GM18909 (cell line): ENCODE data around the gene NXN.
"Not testable (repeated sequence)": the region's sequence is repeated elsewhere in the genome, so short reads cannot be mapped to it uniquely, and the experiment has no call there.

Experiments
- ATAC-seq: cut with Tn5 transposase; IDR thresholded peaks from one replicate; pipeline ENCODE4 v1.9.1; 2021; ENCODE audit warnings: mild to moderate bottlenecking; ENCODE audit not compliant: unreplicated experiment, poor library complexity

The NXN gene

DNA sequence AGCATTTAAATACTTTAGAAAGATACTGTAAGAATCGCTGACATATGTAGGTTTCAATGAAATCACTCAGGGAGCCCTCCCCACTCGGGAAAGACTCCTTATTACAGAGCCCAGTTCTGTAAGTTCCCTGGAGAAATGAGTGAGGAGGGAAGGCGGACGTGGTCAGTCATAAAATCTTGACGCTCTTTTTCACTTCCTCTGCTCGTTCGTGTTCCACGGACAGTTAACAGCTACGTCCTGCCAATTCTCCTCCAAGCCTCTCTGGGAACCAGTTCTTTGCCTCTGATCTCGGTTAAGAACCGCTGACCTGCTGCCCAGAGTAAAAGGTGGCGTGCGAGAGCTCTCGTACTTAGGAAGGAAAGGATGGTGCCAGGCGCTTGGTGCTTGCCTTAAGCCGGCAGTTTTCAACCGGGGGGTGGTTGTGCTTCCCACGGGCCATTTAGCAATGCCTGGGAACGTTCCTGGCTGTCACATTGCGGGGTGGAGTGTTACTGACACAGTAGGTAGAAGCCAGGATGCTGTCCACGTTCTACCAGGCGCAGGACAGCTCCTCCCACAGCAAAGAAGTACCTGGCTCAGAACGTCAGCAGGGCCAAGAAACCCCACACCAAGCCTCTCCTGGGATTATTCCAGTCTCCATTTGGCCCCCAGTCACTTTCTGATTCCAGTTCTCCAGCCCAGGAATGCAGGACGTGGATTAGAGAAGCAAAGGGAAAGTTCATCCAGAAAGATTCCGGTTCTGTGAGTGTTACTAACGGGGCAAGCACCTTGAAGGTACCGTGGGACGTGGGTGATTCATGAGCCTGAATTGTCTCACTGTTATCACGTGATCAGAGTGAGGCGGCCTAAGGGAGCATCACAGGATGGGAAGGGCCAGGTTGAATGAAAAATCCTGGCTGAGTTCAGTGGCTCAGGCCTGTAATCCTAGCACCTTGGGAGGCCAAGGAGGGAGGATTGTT, 109.7 kb downstream of the NXN start:
- no peak for ATAC-seq

DNA sequence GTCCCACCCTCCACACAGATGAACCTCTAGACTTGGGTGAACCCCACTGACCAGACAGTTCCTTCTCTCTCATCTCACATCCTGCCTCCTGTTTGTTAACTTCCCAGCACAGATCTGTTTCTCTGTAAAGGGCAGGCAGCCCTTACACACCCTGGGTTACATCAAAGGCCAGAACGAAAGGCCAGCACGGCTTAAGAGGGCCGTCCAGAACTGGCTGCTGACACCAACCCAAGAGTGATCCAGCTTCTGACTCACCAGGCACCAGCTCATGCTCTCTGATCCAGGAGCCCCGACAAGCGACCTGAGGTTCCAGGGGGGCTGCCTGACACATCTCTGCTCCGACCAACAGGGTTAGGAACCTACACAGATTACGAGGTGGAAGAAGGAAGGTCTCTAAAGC, 110.5 kb downstream of the NXN start:
- ATAC-seq, result no peak

DNA sequence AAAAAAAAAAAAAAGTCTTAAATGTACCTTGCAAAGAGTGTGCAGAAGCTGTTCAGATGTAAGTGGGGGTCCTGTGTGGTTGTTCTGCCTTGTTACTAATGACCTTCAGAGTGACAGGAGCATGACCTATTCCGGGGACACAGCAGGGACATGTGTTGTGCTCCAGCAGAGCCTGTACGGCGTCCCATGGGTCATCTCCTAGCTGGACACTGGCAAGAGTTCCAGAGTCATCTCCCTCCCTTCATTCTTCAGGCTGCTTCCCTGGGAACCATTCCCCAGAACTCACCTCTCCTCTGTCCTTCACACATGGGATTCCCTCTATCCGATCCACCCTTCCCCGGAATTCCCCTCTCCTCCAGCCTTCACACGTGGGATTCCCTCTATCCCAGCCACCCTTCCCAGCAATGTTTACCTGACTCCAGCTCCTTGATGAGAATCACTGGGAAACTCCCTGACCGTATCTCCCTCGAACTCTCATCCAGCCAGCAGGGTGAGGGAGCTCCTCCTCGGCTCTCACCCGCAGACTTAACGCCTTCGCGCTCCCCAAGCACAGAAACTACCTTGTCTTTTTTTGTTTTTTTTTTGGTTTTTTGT, 111.6 kb downstream of the NXN start:
- ATAC-seq, result no peak

DNA sequence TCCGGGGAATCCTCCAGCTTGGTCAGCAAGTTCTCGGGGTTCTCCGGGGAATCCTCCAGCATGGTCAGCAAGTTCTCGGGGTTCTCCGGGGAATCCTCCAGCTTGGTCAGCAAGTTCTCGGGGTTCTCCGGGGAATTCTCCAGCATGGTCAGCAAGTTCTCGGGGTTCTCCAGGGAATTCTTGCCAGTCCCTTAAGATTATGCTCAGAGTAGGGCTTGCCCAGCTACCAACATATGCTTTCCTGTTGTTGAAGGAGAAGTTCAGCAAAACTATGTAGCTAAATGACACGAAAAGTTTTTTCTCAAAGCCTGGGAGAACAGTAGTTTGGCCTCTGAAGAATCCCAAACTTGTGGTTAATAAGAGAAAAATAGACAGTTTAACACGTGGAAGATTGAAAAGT, 112.3 kb downstream of the NXN start:
- not testable (repeated sequence) for ATAC-seq

DNA sequence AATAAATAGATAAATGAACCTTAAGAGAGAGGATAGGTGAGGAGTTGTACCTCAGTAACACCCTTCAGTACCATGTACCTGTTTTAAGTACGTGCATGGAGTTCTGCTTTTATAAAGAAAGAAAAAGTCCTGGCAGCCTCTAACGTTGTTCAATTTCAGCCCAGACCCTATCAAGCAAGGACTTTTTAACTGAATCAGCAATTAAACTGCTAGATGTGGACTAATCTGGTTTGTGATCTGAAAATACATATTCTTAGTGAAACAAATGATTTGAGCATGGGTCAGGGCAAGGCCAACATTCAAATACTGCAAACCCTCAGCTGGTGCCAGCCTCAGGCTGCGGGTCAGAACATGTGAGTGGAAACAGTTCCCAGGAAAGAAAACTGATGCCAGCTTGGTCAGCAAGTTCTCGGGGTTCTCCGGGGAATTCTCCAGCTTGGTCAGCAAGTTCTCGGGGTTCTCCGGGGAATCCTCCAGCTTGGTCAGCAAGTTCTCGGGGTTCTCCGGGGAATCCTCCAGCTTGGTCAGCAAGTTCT, 112.9 kb downstream of the NXN start:
- no peak for ATAC-seq

DNA sequence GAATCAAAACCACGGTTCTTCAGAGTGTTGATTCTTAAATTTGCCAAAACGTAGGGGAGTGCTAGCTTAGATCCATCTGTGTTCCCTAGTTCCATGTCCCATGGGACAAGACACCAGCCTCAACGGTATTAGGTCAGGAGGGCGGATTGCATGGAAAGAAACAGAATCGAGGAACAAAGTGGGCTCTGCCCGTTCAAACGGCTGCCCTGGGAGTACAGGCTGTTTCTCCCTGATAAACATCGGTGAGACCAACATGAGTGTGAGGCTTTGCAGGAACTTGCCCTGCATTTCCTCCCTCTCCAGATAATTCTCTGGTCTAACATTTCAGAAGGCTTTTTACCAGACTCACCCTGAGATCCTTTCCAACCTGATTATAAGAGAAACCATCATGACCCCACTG, 115.3 kb downstream of the NXN start:
- no peak for ATAC-seq

DNA sequence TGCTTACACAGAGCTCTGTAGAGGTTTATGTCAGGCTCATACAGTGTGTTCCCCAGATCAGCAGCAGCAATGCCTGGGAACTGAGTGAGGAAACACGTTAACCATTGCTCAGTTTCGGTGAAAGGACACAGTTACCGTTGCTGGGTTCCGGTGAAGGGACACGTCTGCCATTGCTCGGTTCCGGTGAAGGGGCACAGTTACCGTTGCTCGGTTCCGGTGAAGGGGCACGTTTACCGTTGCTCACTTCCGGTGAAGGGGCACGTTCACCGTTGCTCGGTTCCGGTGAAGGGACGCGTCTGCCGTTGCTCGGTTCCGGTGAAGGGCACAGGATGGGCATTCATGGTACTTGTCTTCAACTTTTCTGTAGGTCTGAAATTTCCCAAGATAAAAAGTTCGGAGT, 115.7 kb downstream of the NXN start:
- ATAC-seq, result no peak

DNA sequence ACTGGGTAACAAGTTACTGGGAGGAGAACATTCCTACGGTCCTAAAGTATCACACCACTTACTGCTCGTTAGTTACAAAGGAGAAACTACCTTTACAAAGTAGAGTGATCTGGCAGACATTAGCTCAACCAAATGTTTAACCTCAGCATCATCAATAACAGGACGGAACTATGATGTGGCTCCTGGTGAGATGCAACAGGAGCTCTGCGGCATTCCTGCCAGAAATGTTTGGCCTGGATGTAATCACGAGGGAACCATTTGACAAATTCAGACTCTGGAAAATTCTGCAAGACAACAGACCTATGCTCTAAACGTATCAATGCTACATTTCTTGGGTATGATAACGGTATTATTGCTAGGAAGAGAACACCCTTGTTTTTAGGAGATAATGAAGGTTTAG, 117.0 kb downstream of the NXN start:
- ATAC-seq, result no peak

DNA sequence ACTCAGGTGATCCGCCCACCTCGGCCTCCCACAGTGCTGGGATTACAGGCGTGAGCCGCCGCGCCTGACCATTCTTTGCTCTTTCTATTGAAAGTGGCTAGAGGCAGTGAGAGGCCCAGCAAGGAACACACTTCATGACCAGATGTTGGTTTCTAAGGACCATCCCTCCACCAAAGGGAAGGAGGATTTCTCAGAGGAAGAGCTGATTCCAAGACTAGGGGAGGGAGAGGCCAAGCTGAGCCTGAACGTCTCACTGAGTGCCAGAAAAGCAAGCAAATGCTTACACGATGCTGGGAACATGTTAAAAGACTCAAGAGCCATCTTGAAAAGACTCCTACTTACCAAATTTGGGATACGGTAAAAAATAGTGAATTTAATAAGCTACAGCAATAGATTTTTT, 118.2 kb downstream of the NXN start:
- no peak for ATAC-seq

DNA sequence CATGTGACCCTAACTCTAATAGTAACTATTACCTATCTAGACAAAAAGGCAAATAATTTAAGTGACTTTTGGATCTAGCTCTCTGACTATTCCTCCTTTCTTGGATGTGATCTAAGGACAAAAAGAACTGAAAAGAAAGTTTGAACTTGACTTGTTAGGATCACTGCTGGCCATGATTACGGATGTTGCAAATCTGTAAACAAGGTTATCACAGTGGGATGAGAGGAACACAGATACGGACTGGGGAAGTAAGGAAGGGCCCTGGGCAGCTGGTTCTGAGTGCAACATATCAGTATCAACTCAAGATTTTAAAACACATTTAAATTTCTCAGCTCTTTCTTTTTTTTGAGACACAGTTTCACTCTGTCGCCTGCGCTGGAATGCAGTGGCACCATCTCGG, 118.8 kb downstream of the NXN start:
- ATAC-seq, result no peak

DNA sequence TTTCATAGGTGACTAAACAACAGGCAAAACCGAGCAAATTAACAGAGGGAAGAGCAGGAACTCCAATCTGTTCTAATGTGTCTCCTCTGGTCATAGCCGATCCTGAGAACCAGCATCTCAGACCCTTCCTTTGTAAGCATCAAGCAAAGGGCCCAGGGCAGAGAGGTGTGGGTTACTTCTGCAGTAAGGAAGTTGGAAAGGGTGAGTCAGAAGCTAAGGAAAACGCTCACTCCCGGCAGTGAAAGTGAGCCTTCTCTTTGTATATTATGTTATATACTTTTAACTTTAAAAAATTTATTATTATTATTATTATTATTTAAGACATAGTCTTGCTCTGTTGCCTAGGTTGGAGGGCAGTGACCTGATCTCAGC, 119.8 kb downstream of the NXN start:
- ATAC-seq, result no peak

DNA sequence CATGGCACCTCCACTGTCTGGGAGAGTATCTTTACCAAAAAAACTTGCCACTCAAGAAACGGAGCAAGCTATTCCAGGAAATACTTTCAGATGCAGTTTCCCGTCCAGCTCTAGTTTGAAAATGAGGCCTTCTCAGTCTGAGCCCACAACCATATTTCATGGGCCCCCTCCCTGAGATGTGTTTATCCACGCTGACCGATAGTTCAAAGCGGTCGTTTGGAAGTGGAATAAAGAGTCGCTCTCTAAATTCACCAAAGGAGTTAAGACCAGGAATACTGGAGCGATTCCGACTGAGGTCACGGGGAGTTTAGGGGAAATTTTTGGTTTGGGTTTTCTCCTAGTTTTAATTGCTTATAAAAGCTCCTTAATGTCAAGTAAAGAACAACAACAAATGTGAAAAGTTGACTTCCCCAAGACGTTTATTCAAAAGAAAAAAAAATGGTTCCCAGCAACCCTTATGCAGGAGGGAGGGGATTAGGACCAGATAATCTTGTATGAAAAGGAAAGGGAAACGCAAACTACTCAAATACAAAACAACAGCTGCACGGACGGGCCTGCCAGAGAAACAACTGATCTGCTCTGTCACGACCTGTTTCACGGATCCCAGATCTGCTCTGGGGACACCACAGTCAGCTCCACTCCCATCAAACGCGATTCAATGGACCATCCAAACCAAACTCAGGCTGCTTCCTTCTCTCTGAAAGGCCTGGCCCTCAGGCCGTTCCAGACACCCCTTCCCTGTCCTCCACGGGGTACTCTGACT, 120.3 kb downstream of the NXN start:
- ATAC-seq, result no peak

DNA sequence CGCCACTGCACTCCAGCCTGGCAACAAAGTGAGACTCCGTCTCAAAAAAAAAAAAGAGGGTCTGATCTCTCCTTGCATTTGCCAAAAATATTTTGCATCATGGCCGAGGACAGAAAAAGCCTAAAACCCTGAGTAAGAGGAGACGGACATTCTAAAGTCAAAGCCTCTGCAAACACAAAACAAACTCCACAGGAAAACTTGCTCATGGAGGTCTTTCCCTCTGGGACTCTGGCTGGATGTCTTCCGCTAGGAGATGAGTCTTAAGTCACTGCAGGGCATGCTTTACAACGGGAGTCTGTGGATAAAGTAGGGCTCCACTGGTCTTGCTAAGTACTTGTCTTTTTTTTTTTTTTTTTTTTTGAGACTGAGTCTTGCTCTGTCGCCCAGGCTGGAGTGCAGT, 123.4 kb downstream of the NXN start:
- ATAC-seq, result no peak

DNA sequence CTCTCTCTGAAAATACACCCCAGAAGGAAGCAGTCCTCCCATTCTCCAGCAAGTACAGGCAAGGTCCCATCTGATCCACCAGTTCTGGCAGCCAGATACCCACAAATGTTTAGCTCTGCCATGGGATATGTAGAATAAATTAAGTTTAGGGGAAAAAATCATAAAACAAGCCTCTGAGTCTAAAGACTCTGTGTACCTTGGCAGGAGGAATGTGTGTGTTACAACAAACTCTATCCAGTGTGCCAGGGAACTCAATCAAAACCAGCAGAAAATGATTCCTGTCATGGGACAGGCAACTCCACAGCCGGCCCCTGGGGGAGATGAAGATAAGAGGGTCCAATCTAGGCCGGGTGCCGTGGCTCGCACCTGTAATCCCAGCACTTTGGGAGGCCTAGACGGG, 124.0 kb downstream of the NXN start:
- ATAC-seq, result no peak

DNA sequence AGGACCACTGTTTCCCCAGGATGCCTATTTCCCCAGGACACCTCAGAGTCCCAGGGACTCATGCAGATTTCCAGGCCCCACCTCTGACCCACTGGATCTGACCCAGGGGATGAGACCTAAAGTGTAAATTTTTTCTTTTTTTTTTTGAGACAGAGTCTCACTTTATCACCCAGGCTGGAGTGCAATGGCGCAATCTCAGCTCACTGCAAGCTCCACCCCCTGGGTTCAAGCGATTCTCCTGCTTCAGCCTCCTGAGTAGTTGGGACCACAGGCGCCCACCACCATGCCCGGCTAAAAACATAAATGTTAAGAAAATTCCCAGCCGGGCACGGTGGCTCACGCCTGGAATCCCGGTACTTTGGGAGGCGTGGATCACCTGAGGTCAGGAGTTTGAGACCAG, 126.7 kb downstream of the NXN start:
- not testable (repeated sequence) for ATAC-seq

DNA sequence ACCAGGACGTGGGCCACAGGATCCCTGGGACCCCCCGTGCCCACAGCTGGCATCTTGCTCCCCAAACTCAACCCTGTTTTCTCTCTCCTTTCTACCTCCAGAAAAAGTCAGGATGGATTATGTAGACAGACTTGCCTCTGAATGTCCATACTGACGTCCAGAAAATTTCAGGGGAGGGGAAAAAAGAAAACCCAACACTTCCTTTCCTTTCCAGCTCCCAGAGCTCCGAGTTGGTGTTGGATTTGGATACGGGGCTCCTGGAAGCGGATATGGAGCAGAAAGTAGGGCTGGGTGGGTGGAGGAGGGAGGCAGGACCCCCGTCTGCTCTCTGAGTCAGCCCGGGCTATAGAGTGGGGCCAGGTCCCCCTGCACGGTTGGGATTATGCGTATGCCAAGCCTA, 127.2 kb downstream of the NXN start:
- ATAC-seq, result no peak

DNA sequence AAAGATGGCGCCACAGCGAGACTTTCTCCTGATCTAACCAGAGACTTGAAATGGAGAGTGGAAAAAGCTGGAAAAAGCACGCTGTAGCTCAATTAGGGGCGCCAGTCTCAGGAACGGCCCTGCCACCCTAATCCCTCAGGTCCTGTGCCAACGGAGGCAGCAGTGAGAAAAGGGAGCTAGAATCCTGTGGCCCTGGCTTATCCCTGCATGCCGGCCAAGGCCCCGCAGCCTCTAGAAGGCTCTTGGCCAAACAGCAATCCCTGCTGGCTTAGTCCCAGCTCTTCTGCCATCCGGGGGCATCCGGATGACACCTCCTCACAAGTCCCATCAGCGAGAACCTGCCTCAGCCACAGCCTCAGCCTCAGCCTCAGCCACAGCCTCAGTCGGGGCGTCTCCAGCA, 127.7 kb downstream of the NXN start:
- ATAC-seq, result no peak

DNA sequence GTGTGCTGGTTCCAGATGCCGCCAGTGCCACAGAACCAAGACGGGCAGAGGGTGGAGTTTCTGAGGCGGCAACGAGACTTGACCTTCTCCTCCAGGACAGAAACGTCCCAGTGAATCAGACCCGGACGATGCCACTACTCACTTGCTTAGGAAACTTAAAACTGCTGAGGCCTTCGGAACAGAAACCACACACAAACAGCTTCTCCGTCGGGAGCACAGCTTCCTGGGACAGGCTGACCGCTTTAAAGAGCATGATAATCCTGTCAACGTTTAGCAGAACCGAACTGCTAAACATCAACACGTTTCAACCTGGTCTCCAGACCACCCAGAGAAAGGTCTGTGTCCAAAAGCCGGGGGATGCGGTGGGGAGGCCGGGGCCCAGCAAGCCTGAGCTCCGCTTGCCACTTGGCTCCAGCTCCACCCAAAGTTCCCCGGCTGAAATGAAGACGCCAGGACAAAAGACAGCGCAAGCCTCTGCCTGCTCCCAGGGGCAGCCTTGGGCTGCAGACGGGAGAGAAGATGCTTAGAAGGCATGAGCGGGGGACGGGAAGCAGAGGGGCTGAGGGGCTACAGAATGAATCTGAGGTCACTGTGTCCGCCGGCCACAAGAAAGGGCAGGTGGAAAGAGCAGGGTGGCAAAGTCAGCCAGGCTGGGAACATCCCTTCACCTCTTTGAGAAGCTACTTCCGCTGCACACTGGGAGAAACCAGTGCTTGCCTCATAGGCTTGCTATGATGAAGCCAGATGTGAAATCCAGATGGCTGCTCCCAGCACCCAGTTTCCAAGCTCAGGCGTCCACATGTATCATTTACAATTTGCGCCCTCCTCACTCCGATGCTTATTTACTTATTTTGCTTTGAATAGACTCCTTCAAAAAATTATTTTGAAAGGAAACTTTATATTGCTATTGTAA, 128.5 kb downstream of the NXN start:
- no peak for ATAC-seq

DNA sequence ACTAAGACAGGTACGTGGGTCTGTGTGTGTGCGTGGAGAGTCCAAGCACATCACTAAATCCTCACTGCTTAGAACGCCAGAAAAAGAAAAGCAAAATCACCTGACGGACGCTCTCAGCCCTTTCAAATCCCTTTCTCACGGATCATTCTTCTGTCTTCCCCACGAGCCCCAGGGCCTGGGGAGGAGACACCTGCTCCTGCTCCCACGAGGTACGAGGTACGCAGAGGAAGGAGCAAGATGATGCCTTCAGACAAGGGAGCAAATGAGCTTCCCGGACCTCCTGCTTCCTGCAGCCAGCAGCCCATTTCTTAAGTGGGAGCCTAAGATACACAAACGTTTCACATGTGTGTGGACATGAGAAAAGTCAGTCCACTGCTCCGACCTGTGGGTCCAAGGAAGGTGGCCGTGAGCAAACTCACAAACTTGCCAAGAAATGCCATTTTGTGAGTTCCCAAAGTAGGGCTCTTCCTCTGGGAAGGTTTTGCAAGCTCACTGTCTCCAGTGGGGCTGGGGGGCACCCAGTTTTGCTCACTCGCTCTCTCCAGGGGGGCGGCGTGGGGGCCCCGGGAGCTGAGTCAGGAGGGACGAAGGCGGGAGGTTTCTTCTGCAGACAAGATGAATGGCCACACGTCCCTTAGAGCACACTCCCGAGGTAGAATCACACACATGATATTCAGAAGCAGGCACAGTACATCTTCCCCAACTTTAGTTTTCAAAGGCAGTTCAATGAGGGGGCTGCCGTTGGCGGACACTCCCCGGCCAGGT, 129.3 kb downstream of the NXN start:
- no peak for ATAC-seq
